Ovary (tissue), 9 donors: Measurements from ENCODE around the gene INPP4A. TPM values are rescaled to one million over a fixed set of nuclear protein-coding genes. Genes with fewer than 3 reads are reported as not detected.

Experiments
- DNase-seq, 5 donors: peaks; one replicate each; pipeline ENCODE4 v3.0.0-alpha.2; 2019 to 2020
- H3K27ac ChIP-seq, 2 donors: fragments of 200-600 bp; one replicate each; pipeline versions ENCODE4 v1.5.1 to v1.8.0; 2019 to 2022
- H3K27me3 ChIP-seq: fragments of 200-600 bp; one replicate; pipeline ENCODE4 v1.8.0; 2022
- H3K36me3 ChIP-seq: fragments of 200-600 bp; sonication (generic); one replicate; pipeline ENCODE4 v1.5.1; 2019
- H3K4me1 ChIP-seq: one replicate; pipeline ENCODE4 v1.8.1; 2013; ENCODE audit warnings: mild to moderate bottlenecking, moderate library complexity; ENCODE audit not compliant: insufficient read depth
- H3K4me3 ChIP-seq: fragments of 200-600 bp; sonication (generic); one replicate; pipeline ENCODE4 v1.5.1; 2017
- H3K9me3 ChIP-seq, 2 donors: fragments of 200-600 bp in 1 of 2; sonication (generic) in 1 of 2; one replicate each; pipeline versions ENCODE4 v1.5.1 to v1.8.1; 2013 to 2019; ENCODE audit warnings: mild to moderate bottlenecking in 1 of 2, moderate library complexity in 1 of 2
- EP300 ChIP-seq: sonication (generic); formaldehyde crosslinking; IDR thresholded peaks from one replicate; pipeline ENCODE4 v1.6.1; 2017; ENCODE audit warnings: antibody characterized with exemption
- POLR2A ChIP-seq: fragments of 450-650 bp; IDR thresholded peaks from one replicate; pipeline ENCODE4 v1.6.1; 2017; ENCODE audit warnings: antibody characterized with exemption, mild to moderate bottlenecking, moderate library complexity
- WGBS, 3 donors: extraction: QIAGEN DNeasy Blood & Tissue Kit in 1 of 3; methylation state at CpG; one replicate each; pipeline versions ENCODE4 v1.1.5 to v1.1.7; 2013 to 2017; 5-methylcytosine and 5-hydroxymethylcytosine counted together
- intact Hi-C, 4 donors: fragments of 100-400 bp; cut with DNase I; formaldehyde crosslinking; loops; one replicate each; pipeline versions ENCODE4 v1.11.0 to v1.15.1; 2022 to 2023
- polyA plus RNA-seq, 2 donors: library from polyadenylated mRNA; stranded (reverse); fragments of 200-250 nt in 1 of 2; fragments of 350-450 nt in 1 of 2; fragmentation: Illumina TruSeq in 1 of 2; extraction: RNeasy Lipid Tissue Mini Kit (QIAGEN cat#74804) in 1 of 2; gene quantifications; one replicate each; pipeline ENCODE4 v1.2.3, GENCODE V29; 2013 to 2014
- total RNA-seq, 7 donors: library from RNA; depleted of rRNA in 2 of 7; stranded (reverse); fragments of >200 nt in 2 of 7; fragmentation: NEBNext Ultra II Directional in 3 of 7; extraction: Animal tissue kit (Norgen Biotek cat#: 25700) in 3 of 7; gene quantifications; one replicate each; pipeline versions ENCODE4 v1.1.0 to v1.2.4, GENCODE V29; 2016 to 2023
- TF ChIP-seq, protein P1 (sequence below), 3 donors: fragments of 450-650 bp in 2 of 3; fragments of 200-600 bp in 1 of 3; IDR thresholded peaks; one replicate each; pipeline versions ENCODE4 v1.5.1 to v1.8.0; 2016 to 2022; ENCODE audit warnings: antibody characterized with exemption in 3 of 3, mild to moderate bottlenecking in 1 of 3
- donor health status: DM: no; HTN: no; CAD: no; lungs with moderate emphysema.
- donor health status: DM: no; HTN: no; CAD: no.
- donor health status: Bipolar disorder and iron deficiency.
- donor health status: DM: yes; HTN: yes; CAD: no.
- donor health status: DM: no; HTN: no; CAD: no.
- donor health status: DM: yes; HTN: yes; CAD: no.

The INPP4A gene
- total and polyA plus RNA-seq, 9 donors = 7.5 to 25.8 (median 16.2) TPM

DNA sequence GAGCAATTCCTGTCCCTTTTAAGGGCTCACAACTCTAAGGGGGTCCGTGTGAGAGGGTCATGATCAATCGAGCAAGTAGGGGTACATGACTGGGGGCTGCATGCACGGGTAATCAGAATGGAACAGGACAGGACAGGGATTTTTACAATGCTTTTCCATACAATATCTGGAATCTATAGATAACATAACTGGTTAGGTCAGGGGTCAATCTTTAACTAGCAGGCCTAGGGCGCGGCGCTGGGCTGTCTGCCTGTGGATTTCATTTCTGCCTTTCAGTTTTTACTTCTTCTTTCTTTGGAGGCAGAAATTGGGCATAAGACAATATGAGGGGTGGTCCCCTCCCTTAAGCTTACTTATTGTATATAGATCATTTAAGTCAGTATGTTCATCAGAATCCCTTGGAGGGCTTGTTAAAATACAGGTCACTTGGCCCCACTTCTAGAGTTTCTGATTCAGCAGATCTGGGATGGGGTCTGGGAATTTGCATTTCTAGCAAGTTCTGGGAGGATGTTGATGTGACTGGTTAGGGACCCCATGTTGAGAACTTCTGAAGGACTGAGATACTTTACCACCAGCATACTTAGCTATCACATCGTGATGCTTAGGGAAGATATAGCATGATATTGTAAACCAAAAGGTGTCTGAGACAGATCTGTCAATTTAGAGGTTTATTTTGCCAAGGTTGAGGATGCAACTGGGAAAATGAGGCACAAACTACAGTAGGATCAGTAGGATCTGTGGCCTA, 2.8 kb upstream of the INPP4A start:
- TF ChIP-seq POLR2A (no peak), EP300 (no peak)
- TF ChIP-seq, protein P1, sequence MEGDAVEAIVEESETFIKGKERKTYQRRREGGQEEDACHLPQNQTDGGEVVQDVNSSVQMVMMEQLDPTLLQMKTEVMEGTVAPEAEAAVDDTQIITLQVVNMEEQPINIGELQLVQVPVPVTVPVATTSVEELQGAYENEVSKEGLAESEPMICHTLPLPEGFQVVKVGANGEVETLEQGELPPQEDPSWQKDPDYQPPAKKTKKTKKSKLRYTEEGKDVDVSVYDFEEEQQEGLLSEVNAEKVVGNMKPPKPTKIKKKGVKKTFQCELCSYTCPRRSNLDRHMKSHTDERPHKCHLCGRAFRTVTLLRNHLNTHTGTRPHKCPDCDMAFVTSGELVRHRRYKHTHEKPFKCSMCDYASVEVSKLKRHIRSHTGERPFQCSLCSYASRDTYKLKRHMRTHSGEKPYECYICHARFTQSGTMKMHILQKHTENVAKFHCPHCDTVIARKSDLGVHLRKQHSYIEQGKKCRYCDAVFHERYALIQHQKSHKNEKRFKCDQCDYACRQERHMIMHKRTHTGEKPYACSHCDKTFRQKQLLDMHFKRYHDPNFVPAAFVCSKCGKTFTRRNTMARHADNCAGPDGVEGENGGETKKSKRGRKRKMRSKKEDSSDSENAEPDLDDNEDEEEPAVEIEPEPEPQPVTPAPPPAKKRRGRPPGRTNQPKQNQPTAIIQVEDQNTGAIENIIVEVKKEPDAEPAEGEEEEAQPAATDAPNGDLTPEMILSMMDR (IDR thresholded peaks at IDR 0.05) = no peak
- Histone ChIP-seq H3K9me3 (no peaks in the 10 kb centered on the region), H3K27me3 (no peaks in the 10 kb centered on the region), H3K4me3 (no peak overlapping the region), H3K27ac (no peak overlapping the region), H3K36me3 (no peaks in the 10 kb centered on the region), H3K4me1 (peaks cover 10% of the 10 kb centered on the region)
- intact Hi-C loops = loop anchor here in 1 of 4 donors (5.0 kb wide), 1 partner anchor 430 kb away; no protein-coding TSS in a partner anchor
- DNase-seq = no peak
- WGBS, 3 donors = 83 to 88% (median 84%) methylated on average over 7 of the region's 7 CpGs

DNA sequence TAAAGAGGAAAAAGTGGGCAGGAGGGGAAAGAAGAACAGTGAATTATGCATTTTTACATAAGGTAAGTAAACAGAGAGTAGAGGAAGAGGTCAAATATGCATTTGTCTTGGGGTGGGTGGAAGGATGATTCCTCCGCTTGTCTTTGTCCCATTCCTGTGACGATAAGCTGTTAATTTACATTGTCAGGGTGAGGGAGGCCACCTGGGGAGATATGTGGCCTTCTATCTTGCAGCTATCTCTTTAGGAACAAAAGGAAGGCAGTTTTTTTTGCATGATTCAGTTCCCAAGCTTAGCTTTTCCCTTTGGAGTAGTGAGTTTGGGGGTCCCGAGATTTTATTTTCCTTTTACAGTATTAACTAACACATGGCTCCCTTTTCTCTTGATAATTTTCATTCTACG, 2.2 kb upstream of the INPP4A start:
- Histone ChIP-seq H3K4me1 (peaks cover 10% of the 10 kb centered on the region), H3K9me3 (no peaks in the 10 kb centered on the region), H3K4me3 (no peak overlapping the region), H3K27me3 (no peaks in the 10 kb centered on the region), H3K36me3 (no peaks in the 10 kb centered on the region), H3K27ac (no peak overlapping the region)
- 59 to 66% (median 61%) methylated on average over 4 of the region's 4 CpGs for WGBS, 3 donors
- intact Hi-C loops = loop anchor here in 1 of 4 donors (5.0 kb wide), 1 partner anchor 430 kb away; no protein-coding TSS in a partner anchor
- TF ChIP-seq EP300 = no peak
- TF ChIP-seq POLR2A = no peak
- TF ChIP-seq, protein P1 (IDR thresholded peaks at IDR 0.05) = no peak
- no peak for DNase-seq

DNA sequence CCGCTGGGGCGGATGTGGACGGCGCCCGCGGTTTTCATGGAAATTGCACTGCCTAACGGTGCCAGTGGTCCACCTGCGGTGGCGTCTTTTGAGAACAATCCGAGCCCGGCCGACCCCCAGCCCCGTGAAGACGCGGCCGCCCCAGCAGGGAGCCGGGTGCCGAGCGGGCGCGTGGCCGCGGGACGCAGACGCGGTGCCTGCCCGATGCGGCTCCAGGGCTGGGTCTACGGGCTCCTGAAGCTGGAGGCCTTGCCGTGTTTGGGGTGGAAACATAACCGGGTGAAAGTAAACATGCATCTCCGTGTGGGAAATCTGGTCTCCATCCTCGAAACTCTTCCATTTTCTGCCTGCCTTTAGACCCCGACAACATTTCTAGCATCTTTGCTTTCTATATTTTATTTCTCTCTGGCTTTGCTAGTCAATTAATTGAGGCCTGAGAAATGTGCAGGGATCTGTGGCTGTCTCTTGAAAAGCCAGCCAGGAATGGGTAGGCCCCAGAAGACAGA, 572 bp downstream of the INPP4A start:
- WGBS, 3 donors = 0 to 1% (median 0%) methylated on average over 25 to 34 of the region's 34 CpGs
- no peaks in the 10 kb centered on the region for H3K36me3 ChIP-seq
- H3K9me3 ChIP-seq = no peaks in the 10 kb centered on the region
- intact Hi-C loops = no loop called here
- peaks cover 10% of the 10 kb centered on the region for H3K4me1 ChIP-seq
- H3K4me3 ChIP-seq = peak overlapping the region; percentile 62
- peak overlapping the region; percentile 16 to 28 for H3K27ac ChIP-seq
- TF ChIP-seq EP300 = no peak
- H3K27me3 ChIP-seq = no peaks in the 10 kb centered on the region
- DNase-seq = no peak

DNA sequence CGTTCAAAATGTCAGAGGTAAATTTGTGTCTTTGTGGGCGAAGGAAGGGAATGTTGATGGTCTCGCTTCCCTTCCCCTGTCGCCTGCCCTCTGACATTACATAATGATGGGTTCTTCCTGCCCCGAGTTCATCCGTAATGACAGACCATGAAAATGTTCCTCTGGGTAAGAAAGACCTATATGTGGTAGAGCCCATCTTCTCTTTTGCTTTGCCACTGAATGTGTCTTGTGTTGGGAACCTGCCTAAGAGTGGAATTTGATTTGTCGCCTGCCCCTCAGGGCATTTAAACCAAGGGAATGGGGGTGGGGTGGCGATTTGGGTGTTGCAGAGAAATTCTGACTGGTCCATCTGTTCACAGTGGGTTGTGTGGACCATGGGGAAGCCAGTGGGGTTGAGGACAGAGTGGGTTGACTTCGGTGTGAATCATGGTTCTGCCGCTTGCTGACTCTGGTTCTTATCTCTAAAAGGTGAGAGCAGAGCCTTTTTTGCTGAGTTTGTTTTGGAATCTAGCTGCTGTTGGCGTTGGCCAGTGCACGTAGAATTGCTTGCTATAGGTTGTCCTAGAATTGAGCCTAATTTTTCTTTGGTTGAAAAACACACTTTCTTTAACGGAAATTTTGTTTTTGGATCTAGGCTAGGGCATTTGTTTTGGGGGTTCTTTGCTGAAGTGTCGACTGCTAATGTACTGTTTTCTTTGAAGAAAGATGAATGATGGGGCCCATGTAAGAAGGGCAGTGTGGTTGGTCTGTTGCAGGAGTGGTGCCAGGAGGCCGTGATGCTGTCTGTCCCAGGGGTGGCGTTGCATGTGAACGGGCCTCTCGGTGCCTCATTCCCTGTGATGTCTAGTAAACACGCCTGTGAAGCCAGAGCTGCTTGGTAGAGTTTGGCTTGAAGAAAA, 1.3 kb downstream of the INPP4A start:
- Histone ChIP-seq H3K4me1 (peaks cover 10% of the 10 kb centered on the region), H3K36me3 (no peaks in the 10 kb centered on the region), H3K4me3 (peak overlapping the region; percentile 62), H3K9me3 (no peaks in the 10 kb centered on the region), H3K27me3 (no peaks in the 10 kb centered on the region), H3K27ac (no peak overlapping the region)
- DNase-seq = no peak
- 61 to 63% (median 62%) methylated on average over 19 of the region's 19 CpGs for WGBS, 3 donors
- no peak for TF ChIP-seq POLR2A
- TF ChIP-seq, protein P1 (IDR thresholded peaks at IDR 0.05) = no peak
- TF ChIP-seq EP300 = no peak
- intact Hi-C loops = no loop called here
